Rectal smooth muscle tissue (tissue), 1 donor: ENCODE measurements around the gene PODNL1.
A peak's percentile ranks its signal among the peaks of the same experiment; 100 is the strongest.
"Not testable (repeated sequence)": the region's sequence is repeated elsewhere in the genome, so short reads cannot be mapped to it uniquely, and the experiment has no call there.

Experiments
- H3K27ac ChIP-seq: one replicate; pipeline ENCODE4 v1.7.0; 2013; ENCODE audit warnings: low read depth, low read length, inconsistent platforms
- H3K27me3 ChIP-seq: one replicate; pipeline ENCODE4 v1.7.0; 2013; ENCODE audit warnings: low read length; ENCODE audit not compliant: control insufficient read depth, insufficient read depth
- H3K36me3 ChIP-seq: one replicate; pipeline ENCODE4 v1.7.0; 2013; ENCODE audit warnings: low read length; ENCODE audit not compliant: control insufficient read depth, insufficient read depth
- H3K4me1 ChIP-seq: one replicate; pipeline ENCODE4 v1.7.0; 2013; ENCODE audit warnings: low read length; ENCODE audit not compliant: control insufficient read depth, insufficient read depth
- H3K4me3 ChIP-seq: one replicate; pipeline ENCODE4 v1.7.0; 2013; ENCODE audit warnings: low read length
- H3K9ac ChIP-seq: one replicate; pipeline ENCODE4 v1.7.0; 2013; ENCODE audit warnings: low read length

PODNL1 gene

GRCh38 chr19:13969897-13970296, 31.7 kb upstream of the PODNL1 start:
- H3K4me3 ChIP-seq: no peak overlapping the region
- no peaks in the 10 kb centered on the region for H3K4me1 ChIP-seq
- no peak overlapping the region for H3K9ac ChIP-seq
- H3K36me3 ChIP-seq: peaks cover 27% of the 10 kb centered on the region
- H3K27me3 ChIP-seq: no peaks in the 10 kb centered on the region
- H3K27ac ChIP-seq: no peak overlapping the region

- no peaks in the 10 kb centered on the region for H3K27me3 ChIP-seq
- H3K27ac ChIP-seq: no peak overlapping the region
- no peak overlapping the region for H3K9ac ChIP-seq
- H3K4me3 ChIP-seq: no peak overlapping the region
- H3K4me1 ChIP-seq: no peaks in the 10 kb centered on the region
- H3K36me3 ChIP-seq: peaks cover 25% of the 10 kb centered on the region
Observed at GRCh38 chr19:13968999-13969398, 30.8 kb upstream of the PODNL1 start.

GRCh38 chr19:13968383-13968935, 30.2 kb upstream of the PODNL1 start:
- Histone ChIP-seq H3K27ac (no peak overlapping the region), H3K4me1 (no peaks in the 10 kb centered on the region), H3K36me3 (peaks cover 24% of the 10 kb centered on the region), H3K27me3 (no peaks in the 10 kb centered on the region), H3K4me3 (no peak overlapping the region), H3K9ac (no peak overlapping the region)

- H3K27me3 ChIP-seq, H3K4me3 ChIP-seq, H3K9ac ChIP-seq, H3K4me1 ChIP-seq, H3K27ac ChIP-seq: not testable (repeated sequence)
- H3K36me3 ChIP-seq: peaks cover 21% of the 10 kb centered on the region
Observed at GRCh38 chr19:13967206-13967605, 29.0 kb upstream of the PODNL1 start.

GRCh38 chr19:13966684-13967128, 28.5 kb upstream of the PODNL1 start:
- Histone ChIP-seq H3K9ac (no peak overlapping the region), H3K4me3 (no peak overlapping the region), H3K36me3 (peaks cover 21% of the 10 kb centered on the region), H3K27ac (no peak overlapping the region), H3K4me1 (no peaks in the 10 kb centered on the region), H3K27me3 (no peaks in the 10 kb centered on the region)

GRCh38 chr19:13965926-13966683, 27.9 kb upstream of the PODNL1 start:
- Histone ChIP-seq H3K4me3 (no peak overlapping the region), H3K27me3 (no peaks in the 10 kb centered on the region), H3K36me3 (peaks cover 21% of the 10 kb centered on the region), H3K27ac (no peak overlapping the region), H3K4me1 (no peaks in the 10 kb centered on the region), H3K9ac (no peak overlapping the region)

- H3K36me3 ChIP-seq: peaks cover 24% of the 10 kb centered on the region
- H3K27ac ChIP-seq: no peak overlapping the region
- H3K27me3 ChIP-seq: no peaks in the 10 kb centered on the region
- H3K4me3 ChIP-seq: no peak overlapping the region
- no peak overlapping the region for H3K9ac ChIP-seq
- H3K4me1 ChIP-seq: no peaks in the 10 kb centered on the region
Observed at GRCh38 chr19:13965377-13965896, 27.2 kb upstream of the PODNL1 start.

- Histone ChIP-seq H3K27ac (no peak overlapping the region), H3K4me1 (no peaks in the 10 kb centered on the region), H3K9ac (no peak overlapping the region), H3K27me3 (no peaks in the 10 kb centered on the region), H3K36me3 (peaks cover 19% of the 10 kb centered on the region), H3K4me3 (no peak overlapping the region)
Observed at GRCh38 chr19:13964776-13965175, 26.6 kb upstream of the PODNL1 start.

GRCh38 chr19:13963603-13964105, 25.4 kb upstream of the PODNL1 start:
- Histone ChIP-seq H3K36me3 (peaks cover 17% of the 10 kb centered on the region), H3K4me1 (no peaks in the 10 kb centered on the region), H3K4me3 (no peak overlapping the region), H3K27me3 (no peaks in the 10 kb centered on the region), H3K9ac (no peak overlapping the region), H3K27ac (no peak overlapping the region)

- Histone ChIP-seq H3K27ac (no peak overlapping the region), H3K4me1 (no peaks in the 10 kb centered on the region), H3K27me3 (no peaks in the 10 kb centered on the region), H3K36me3 (peaks cover 15% of the 10 kb centered on the region), H3K4me3 (peak overlapping the region; percentile 36), H3K9ac (no peak overlapping the region)
Observed at GRCh38 chr19:13962699-13963602, 24.7 kb upstream of the PODNL1 start.

GRCh38 chr19:13961826-13962698, 23.8 kb upstream of the PODNL1 start:
- peaks cover 18% of the 10 kb centered on the region for H3K36me3 ChIP-seq
- no peaks in the 10 kb centered on the region for H3K4me1 ChIP-seq
- H3K27me3 ChIP-seq: no peaks in the 10 kb centered on the region
- no peak overlapping the region for H3K4me3 ChIP-seq
- no peak overlapping the region for H3K27ac ChIP-seq
- H3K9ac ChIP-seq: no peak overlapping the region
